ENCODE results near the gene CD37. TPM values are rescaled to one million over a fixed set of nuclear protein-coding genes. Genes with fewer than 3 reads are reported as not detected.

Gene CD37
- total RNA-seq, 1 donor from 2014 or later: 22.1 TPM

GRCh38 chr19:49361438-49362047, 26.3 kb downstream of the CD37 start:
- H3K27me3 ChIP-seq: no peaks in the 10 kb centered on the region
- peaks cover 41% of the 10 kb centered on the region for H3K4me1 ChIP-seq
- intact Hi-C loops (cut with DNase I): loop anchor here (10.0 kb wide), 1 partner anchor 83 kb away; the partner anchor contains the start of gene SLC17A7
- no peaks in the 10 kb centered on the region for H3K9me3 ChIP-seq
- H3K27ac ChIP-seq: peak overlapping the region; percentile 95
- H3K36me3 ChIP-seq: peaks cover 0 to 14% of the 10 kb centered on the region in 2 donors
- TF ChIP-seq POLR2A (IDR thresholded peaks at IDR 0.05) (peak in 1 of 2 donors; percentile 64), POLR2AphosphoS5 (IDR thresholded peaks at IDR 0.05; ENCODE audit: insufficient read depth in 1 of 2, low read depth in 1 of 2) (peak; percentile 56 to 75)
- TF ChIP-seq, protein P1, sequence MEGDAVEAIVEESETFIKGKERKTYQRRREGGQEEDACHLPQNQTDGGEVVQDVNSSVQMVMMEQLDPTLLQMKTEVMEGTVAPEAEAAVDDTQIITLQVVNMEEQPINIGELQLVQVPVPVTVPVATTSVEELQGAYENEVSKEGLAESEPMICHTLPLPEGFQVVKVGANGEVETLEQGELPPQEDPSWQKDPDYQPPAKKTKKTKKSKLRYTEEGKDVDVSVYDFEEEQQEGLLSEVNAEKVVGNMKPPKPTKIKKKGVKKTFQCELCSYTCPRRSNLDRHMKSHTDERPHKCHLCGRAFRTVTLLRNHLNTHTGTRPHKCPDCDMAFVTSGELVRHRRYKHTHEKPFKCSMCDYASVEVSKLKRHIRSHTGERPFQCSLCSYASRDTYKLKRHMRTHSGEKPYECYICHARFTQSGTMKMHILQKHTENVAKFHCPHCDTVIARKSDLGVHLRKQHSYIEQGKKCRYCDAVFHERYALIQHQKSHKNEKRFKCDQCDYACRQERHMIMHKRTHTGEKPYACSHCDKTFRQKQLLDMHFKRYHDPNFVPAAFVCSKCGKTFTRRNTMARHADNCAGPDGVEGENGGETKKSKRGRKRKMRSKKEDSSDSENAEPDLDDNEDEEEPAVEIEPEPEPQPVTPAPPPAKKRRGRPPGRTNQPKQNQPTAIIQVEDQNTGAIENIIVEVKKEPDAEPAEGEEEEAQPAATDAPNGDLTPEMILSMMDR (IDR thresholded peaks at IDR 0.05): no peak
- H3K4me3 ChIP-seq: peak overlapping the region; percentile 70 to 98
- no peak for DNase-seq (ENCODE audit: extremely low spot score in 2 of 2)

DNA sequence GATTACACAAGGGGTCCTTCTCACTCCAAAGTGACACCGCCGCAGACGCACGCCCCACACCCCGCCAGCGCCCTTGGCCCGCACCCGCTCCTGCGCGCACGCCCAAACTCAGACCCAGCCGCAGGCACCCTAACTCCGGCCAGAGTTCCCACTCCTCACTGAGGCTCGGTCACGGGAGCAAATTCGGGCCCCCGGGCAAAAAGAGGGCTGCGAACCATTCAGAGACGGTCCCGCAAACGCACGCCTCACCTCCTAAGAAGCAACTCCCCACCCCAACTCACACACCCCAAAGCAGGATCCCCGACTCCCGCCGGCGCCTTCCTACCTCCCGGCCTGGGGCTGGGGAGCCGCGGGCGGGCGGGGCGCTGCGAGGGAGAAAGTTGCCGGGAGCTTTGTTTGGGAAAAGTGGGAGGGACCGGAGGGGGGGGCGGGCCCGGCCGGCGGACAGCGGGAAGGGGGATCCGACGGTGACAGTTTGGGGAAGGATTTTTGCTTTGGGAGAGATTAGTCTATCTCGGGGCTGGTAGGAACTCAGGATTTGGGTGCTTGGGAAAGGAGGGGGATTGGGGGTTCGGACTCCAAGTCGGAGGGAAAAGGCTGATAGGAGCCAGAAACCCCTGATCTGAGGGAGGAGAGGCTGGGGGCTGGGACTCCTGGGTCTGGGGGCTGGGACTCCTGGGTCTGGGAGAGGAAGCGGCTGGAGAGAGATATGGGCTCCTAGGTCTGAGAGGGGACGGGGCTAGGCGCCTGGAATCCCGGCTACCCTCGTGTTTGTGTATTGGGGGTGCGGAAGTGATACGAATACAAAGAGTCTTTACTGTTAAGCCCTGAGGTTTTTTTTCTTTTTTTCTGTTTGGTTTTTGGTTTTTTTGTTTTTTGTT, 27.1 kb downstream of the CD37 start, which contains the start of gene TEAD2:
TSS of gene TEAD2 (minus strand) at position 369 of the 881 bp plus-strand sequence. CDS start 2,341 bp downstream, outside the sequence.
- no peak for DNase-seq (ENCODE audit: extremely low spot score in 2 of 2)
- H3K4me1 ChIP-seq: peaks cover 36% of the 10 kb centered on the region
- TF ChIP-seq POLR2A (IDR thresholded peaks at IDR 0.05) (peak in 1 of 2 donors; percentile 57), POLR2AphosphoS5 (IDR thresholded peaks at IDR 0.05; ENCODE audit: insufficient read depth in 1 of 2, low read depth in 1 of 2) (peak in 1 of 2 donors; percentile 79)
- TF ChIP-seq, protein P1 (IDR thresholded peaks at IDR 0.05): no peak
- H3K9me3 ChIP-seq: no peaks in the 10 kb centered on the region
- peak within 1 kb of the TSS; percentile 70 to 98 for H3K4me3 ChIP-seq
- H3K36me3 ChIP-seq: peaks cover 0 to 11% of the 10 kb centered on the region in 2 donors
- H3K27ac ChIP-seq: peak within 1 kb of the TSS; percentile 95
- intact Hi-C loops (cut with DNase I): loop anchor here (10.0 kb wide), 1 partner anchor 83 kb away; the partner anchor contains the start of gene SLC17A7
- no peaks in the 10 kb centered on the region for H3K27me3 ChIP-seq

DNA sequence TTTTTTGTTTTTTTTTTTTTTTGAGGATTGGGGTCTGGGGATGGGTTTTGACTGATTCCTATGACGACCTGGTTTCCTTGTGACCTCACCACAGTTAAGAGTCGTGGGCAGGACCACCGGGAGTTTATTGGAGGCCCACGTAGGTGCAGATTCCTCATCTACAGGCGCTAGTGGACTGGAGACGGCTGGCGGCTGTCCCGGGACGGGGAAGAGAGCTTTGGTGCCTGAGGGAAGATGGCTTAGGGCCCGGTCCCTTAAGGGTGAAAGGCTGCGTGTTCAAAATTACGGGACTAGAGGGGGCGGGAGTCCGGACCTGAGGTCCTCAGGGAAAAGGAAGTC, 27.7 kb downstream of the CD37 start:
- intact Hi-C loops (cut with DNase I): loop anchor here (10.0 kb wide), 1 partner anchor 82 kb away; the partner anchor contains the start of gene SLC17A7
- Histone ChIP-seq H3K4me3 (peak overlapping the region; percentile 41 to 70), H3K36me3 (peaks cover 0 to 8% of the 10 kb centered on the region in 2 donors), H3K4me1 (peaks cover 29% of the 10 kb centered on the region), H3K27me3 (no peaks in the 10 kb centered on the region), H3K9me3 (no peaks in the 10 kb centered on the region), H3K27ac (peak overlapping the region; percentile 95)
- TF ChIP-seq POLR2AphosphoS5 (IDR thresholded peaks at IDR 0.05; ENCODE audit: insufficient read depth in 1 of 2, low read depth in 1 of 2) (no peak), POLR2A (IDR thresholded peaks at IDR 0.05) (no peak)
- TF ChIP-seq, protein P1 (IDR thresholded peaks at IDR 0.05): no peak
- no peak for DNase-seq (ENCODE audit: extremely low spot score in 2 of 2)

GRCh38 chr19:49363268-49364082, 28.3 kb downstream of the CD37 start, which contains the start of gene DKKL1:
Gene DKKL1 (plus strand): TSS chr19:49363877. CDS start chr19:49363999, 122 bp downstream.
- intact Hi-C loops (cut with DNase I): loop anchor here (10.0 kb wide), 1 partner anchor 81 kb away; the partner anchor contains the start of gene SLC17A7
- Histone ChIP-seq H3K36me3 (peaks cover 0 to 8% of the 10 kb centered on the region in 2 donors), H3K27me3 (no peaks in the 10 kb centered on the region), H3K4me3 (peak within 1 kb of the TSS; percentile 70 to 98), H3K27ac (peak within 1 kb of the TSS; percentile 95), H3K4me1 (peaks cover 28% of the 10 kb centered on the region), H3K9me3 (no peaks in the 10 kb centered on the region)
- TF ChIP-seq, protein P1 (IDR thresholded peaks at IDR 0.05): peak in 1 of 3 experiments; percentile 10
- peak; percentile 88 to 89 for TF ChIP-seq POLR2AphosphoS5 (IDR thresholded peaks at IDR 0.05; ENCODE audit: insufficient read depth in 1 of 2, low read depth in 1 of 2)
- TF ChIP-seq POLR2A (IDR thresholded peaks at IDR 0.05): peak in 1 of 2 donors; percentile 82
- peak in 1 of 2 donors; percentile 100 for DNase-seq (ENCODE audit: extremely low spot score in 2 of 2)
